Smooth muscle cell (in vitro differentiated cells): ENCODE measurements around the gene ZNF484. TPM values are rescaled to one million over a fixed set of nuclear protein-coding genes. Genes with fewer than 3 reads are reported as not detected.
"Not testable (repeated sequence)": the region's sequence is repeated elsewhere in the genome, so short reads cannot be mapped to it uniquely, and the experiment has no call there.

ENCODE experiments used
- DNase-seq: peaks from one replicate; lab custom pipeline; 2025; ENCODE audit not compliant: unreplicated experiment; lab: John Stamatoyannopoulos, UW
- H2AFZ ChIP-seq: fragments of 200-600 bp; sonication (generic); 2 replicates; pipeline ENCODE4 v1.6.0; 2016; ENCODE audit warnings: antibody characterized with exemption, low read depth, mild to moderate bottlenecking
- H3F3A ChIP-seq: fragments of 200-600 bp; sonication (generic); 2 replicates; pipeline ENCODE4 v1.6.0; 2017; ENCODE audit warnings: antibody characterized with exemption, low read depth
- H3K27ac ChIP-seq: fragments of 200-600 bp; sonication (generic); 2 replicates; pipeline ENCODE4 v1.5.1; 2016; ENCODE audit warnings: low read depth, mild to moderate bottlenecking
- H3K27me3 ChIP-seq: fragments of 200-600 bp; sonication (generic); 2 replicates; pipeline ENCODE4 v1.6.1; 2016; ENCODE audit warnings: low read depth, mild to moderate bottlenecking
- H3K36me3 ChIP-seq: fragments of 200-600 bp; sonication (generic); 2 replicates; pipeline ENCODE4 v1.5.1; 2016; ENCODE audit warnings: low read depth
- H3K4me1 ChIP-seq: fragments of 200-600 bp; sonication (generic); 2 replicates; pipeline ENCODE4 v1.5.1; 2016; ENCODE audit warnings: low read depth
- H3K4me2 ChIP-seq: fragments of 200-600 bp; sonication (generic); 2 replicates; pipeline ENCODE4 v1.6.0; 2016; ENCODE audit warnings: mild to moderate bottlenecking
- H3K4me3 ChIP-seq: fragments of 200-600 bp; sonication (generic); 2 replicates; pipeline ENCODE4 v1.5.1; 2016; ENCODE audit warnings: mild to moderate bottlenecking
- H3K79me2 ChIP-seq: fragments of 200-600 bp; sonication (generic); 2 replicates; pipeline ENCODE4 v1.6.0; 2016; ENCODE audit warnings: low read depth, mild to moderate bottlenecking
- H3K9ac ChIP-seq: fragments of 200-600 bp; sonication (generic); 2 replicates; pipeline ENCODE4 v1.6.0; 2016; ENCODE audit warnings: low read depth
- H3K9me3 ChIP-seq: fragments of 200-600 bp; sonication (generic); replicated peaks from 2 replicates; pipeline ENCODE4 v1.5.1; 2016; ENCODE audit warnings: low read depth
- H4K20me1 ChIP-seq: fragments of 200-600 bp; sonication (generic); 2 replicates; pipeline ENCODE4 v1.6.0; 2016; ENCODE audit warnings: low read depth
- CTCF ChIP-seq: fragments of 200-600 bp; sonication (generic); IDR thresholded peaks from 2 replicates; pipeline ENCODE4 v1.5.1; 2017; ENCODE audit warnings: borderline replicate concordance, mild to moderate bottlenecking, antibody characterized with exemption; ENCODE audit not compliant: insufficient read depth, poor library complexity, severe bottlenecking
- WGBS: methylation state at CpG from one replicate; pipeline ENCODE4 v1.1.7; 2016; ENCODE audit warnings: low lambda C conversion rate; 5-methylcytosine and 5-hydroxymethylcytosine counted together
- polyA plus RNA-seq: library from polyadenylated mRNA; unstranded; fragments of >200 nt; fragmentation: Nextera tagmentation; extraction: Ambion mirVana; gene quantifications from 2 replicates; pipeline ENCODE4 v1.2.1, GENCODE V29; 2016
- total RNA-seq: library from RNA; depleted of rRNA; stranded (reverse); fragments of >200 nt; gene quantifications from 2 replicates; pipeline ENCODE4 v1.2.3, GENCODE V29; 2014

The ZNF484 gene
- total and polyA plus RNA-seq, 2 experiments from 2014 or later: 2.3 to 12.9 TPM

GRCh38 chr9:92894711-92895362, 17.0 kb upstream of the ZNF484 start:
- no peak overlapping the region for H3K4me2 ChIP-seq
- no peak overlapping the region for H3K27ac ChIP-seq
- H4K20me1 ChIP-seq: no peaks in the 10 kb centered on the region
- H3K4me3 ChIP-seq: no peak overlapping the region
- no peak overlapping the region for H2AFZ ChIP-seq
- no peak for TF ChIP-seq CTCF
- 80% methylated on average over 6 of the region's 6 CpGs for WGBS
- no peak overlapping the region for H3K9ac ChIP-seq
- peaks cover 3% of the 10 kb centered on the region for H3K27me3 ChIP-seq
- no peak for DNase-seq
- no peaks in the 10 kb centered on the region for H3K4me1 ChIP-seq
- H3K9me3 ChIP-seq: no peaks in the 10 kb centered on the region
- no peaks in the 10 kb centered on the region for H3K79me2 ChIP-seq
- no peaks in the 10 kb centered on the region for H3F3A ChIP-seq
- no peaks in the 10 kb centered on the region for H3K36me3 ChIP-seq

GRCh38 chr9:92893916-92894610, 16.2 kb upstream of the ZNF484 start:
- not testable (repeated sequence) for H3K4me2 ChIP-seq, H3F3A ChIP-seq, H4K20me1 ChIP-seq, H3K27ac ChIP-seq, H3K79me2 ChIP-seq, H3K9ac ChIP-seq, H2AFZ ChIP-seq, H3K9me3 ChIP-seq, H3K4me3 ChIP-seq, H3K36me3 ChIP-seq, H3K4me1 ChIP-seq, H3K27me3 ChIP-seq, DNase-seq
- 81% methylated on average over 6 of the region's 6 CpGs for WGBS

GRCh38 chr9:92892276-92892675, 14.4 kb upstream of the ZNF484 start:
- not testable (repeated sequence) for H3K9me3 ChIP-seq, H3K27me3 ChIP-seq, H3F3A ChIP-seq, H4K20me1 ChIP-seq, DNase-seq, H3K4me3 ChIP-seq, H3K79me2 ChIP-seq, H3K9ac ChIP-seq, H2AFZ ChIP-seq, H3K36me3 ChIP-seq, H3K4me1 ChIP-seq, H3K27ac ChIP-seq, H3K4me2 ChIP-seq
- WGBS: 86% methylated on average over 4 of the region's 4 CpGs

- no peak for TF ChIP-seq CTCF
- DNase-seq: no peak
These were observed 12.9 kb upstream of the ZNF484 start for GRCh38 chr9:92890761-92891160.

More at GRCh38 chr9:92890761-92891160, 12.9 kb upstream of the ZNF484 start:
- H3K9me3 ChIP-seq: no peaks in the 10 kb centered on the region
- H3K36me3 ChIP-seq: no peaks in the 10 kb centered on the region
- H4K20me1 ChIP-seq: no peaks in the 10 kb centered on the region
- no peak overlapping the region for H3K9ac ChIP-seq
- H3K4me1 ChIP-seq: no peaks in the 10 kb centered on the region
- no peak overlapping the region for H3K4me2 ChIP-seq
- peaks cover 3% of the 10 kb centered on the region for H3K27me3 ChIP-seq
- WGBS: 61% methylated on average over 2 of the region's 2 CpGs
- H3K27ac ChIP-seq: no peak overlapping the region
- H2AFZ ChIP-seq: no peak overlapping the region
- H3F3A ChIP-seq: no peaks in the 10 kb centered on the region
- H3K79me2 ChIP-seq: no peaks in the 10 kb centered on the region
- H3K4me3 ChIP-seq: no peak overlapping the region
